Thyroid gland (tissue), 4 donors: ENCODE data around the gene ASIC4. TPM values are rescaled to one million over a fixed set of nuclear protein-coding genes. Genes with fewer than 3 reads are reported as not detected.

Source experiments
- DNase-seq, 2 donors: peaks; one replicate each; pipeline ENCODE4 v3.0.0-alpha.2; 2019
- H3K27ac ChIP-seq, 3 donors: fragments of 200-600 bp; sonication (generic); 1 replicate in 2 of 3; 2 replicates in 1 of 3; pipeline ENCODE4 v1.5.1; 2016 to 2019; ENCODE audit warnings: mild to moderate bottlenecking in 1 of 3, moderate library complexity in 1 of 3
- H3K27me3 ChIP-seq: fragments of 200-600 bp; sonication (generic); one replicate; pipeline ENCODE4 v1.5.1; 2019
- H3K36me3 ChIP-seq, 2 donors: fragments of 200-600 bp; sonication (generic); one replicate each; pipeline ENCODE4 v1.5.1; 2016 to 2019
- H3K4me1 ChIP-seq, 2 donors: fragments of 200-600 bp; sonication (generic); one replicate each; pipeline ENCODE4 v1.5.1; 2017 to 2019
- H3K4me3 ChIP-seq, 3 donors: fragments of 200-600 bp; sonication (generic); replicated peaks in 1 of 3; 1 replicate in 2 of 3; 2 replicates in 1 of 3; pipeline ENCODE4 v1.5.1; 2016; ENCODE audit warnings: mild to moderate bottlenecking in 1 of 3
- H3K9me3 ChIP-seq: fragments of 200-600 bp; sonication (generic); one replicate; pipeline ENCODE4 v1.5.1; 2017
- CTCF ChIP-seq, 6 experiments: fragments of 200-600 bp in 3 of 6; fragments of 450-650 bp in 3 of 6; sonication (generic) in 3 of 6; IDR thresholded peaks; one replicate each; pipeline ENCODE4 v1.5.1; 2016 to 2019; ENCODE audit warnings: antibody characterized with exemption in 6 of 6, mild to moderate bottlenecking in 2 of 6, inconsistent platforms in 1 of 6, moderate library complexity in 1 of 6
- POLR2A ChIP-seq, 2 donors: fragments of 450-650 bp; IDR thresholded peaks; one replicate each; pipeline ENCODE4 v1.6.1; 2017; ENCODE audit warnings: antibody characterized with exemption in 2 of 2, mild to moderate bottlenecking in 2 of 2, moderate library complexity in 1 of 2
- WGBS, 2 donors: methylation state at CpG; one replicate each; pipeline ENCODE4 v1.1.5; 2017; 5-methylcytosine and 5-hydroxymethylcytosine counted together
- intact Hi-C: fragments of 100-400 bp; cut with DNase I; formaldehyde crosslinking; loops from one replicate; pipeline ENCODE4 v1.15.1; 2023
- total RNA-seq, 4 donors: library from RNA; depleted of rRNA; stranded (reverse); fragments of >200 nt; gene quantifications; one replicate each; pipeline ENCODE4 v1.2.3, GENCODE V29; 2016

ASIC4 gene
- total RNA-seq, 4 donors from 2014 or later: not detected

GRCh38 chr2:219545943-219546352 lies 31.7 kb downstream of the ASIC4 start:
- Histone ChIP-seq H3K27me3 (no peaks in the 10 kb centered on the region), H3K4me1 (peaks cover 21 to 24% of the 10 kb centered on the region in 2 donors), H3K27ac (no peak overlapping the region), H3K36me3 (peaks cover 0 to 5% of the 10 kb centered on the region in 2 donors), H3K9me3 (no peaks in the 10 kb centered on the region), H3K4me3 (no peak overlapping the region)
- no peak for DNase-seq
- TF ChIP-seq CTCF (IDR thresholded peaks at IDR 0.05): no peak
- no peak for TF ChIP-seq POLR2A (IDR thresholded peaks at IDR 0.05)
- WGBS, 2 donors: 77 to 79% methylated on average over 4 of the region's 4 CpGs
- intact Hi-C loops: no loop called here

GRCh38 chr2:219547621-219548020 lies 33.3 kb downstream of the ASIC4 start:
- no peak for DNase-seq
- no peaks in the 10 kb centered on the region for H3K27me3 ChIP-seq
- no peak for TF ChIP-seq POLR2A (IDR thresholded peaks at IDR 0.05)
- TF ChIP-seq CTCF (IDR thresholded peaks at IDR 0.05): no peak
- no peak overlapping the region for H3K27ac ChIP-seq
- H3K4me3 ChIP-seq: no peak overlapping the region
- H3K36me3 ChIP-seq: no peaks in the 10 kb centered on the region
- intact Hi-C loops: loop anchor here (2.0 kb wide), 1 partner anchor 51 kb away; no protein-coding TSS in a partner anchor
- 96 to 98% methylated on average over 12 to 25 of the region's 26 CpGs for WGBS, 2 donors
- peaks cover 21 to 25% of the 10 kb centered on the region in 2 donors for H3K4me1 ChIP-seq
- H3K9me3 ChIP-seq: no peaks in the 10 kb centered on the region

- no peaks in the 10 kb centered on the region for H3K9me3 ChIP-seq
- intact Hi-C loops: loop anchor here (2.0 kb wide), 1 partner anchor 50 kb away; no protein-coding TSS in a partner anchor
- no peaks in the 10 kb centered on the region for H3K36me3 ChIP-seq
- H3K27ac ChIP-seq: no peak overlapping the region
- no peaks in the 10 kb centered on the region for H3K27me3 ChIP-seq
- TF ChIP-seq CTCF (IDR thresholded peaks at IDR 0.05) (no peak), POLR2A (IDR thresholded peaks at IDR 0.05) (no peak)
- 93 to 95% methylated on average over 18 of the region's 18 CpGs for WGBS, 2 donors
- peaks cover 23 to 29% of the 10 kb centered on the region in 2 donors for H3K4me1 ChIP-seq
- no peak overlapping the region for H3K4me3 ChIP-seq
- no peak for DNase-seq
These were observed 34.7 kb downstream of the ASIC4 start for GRCh38 chr2:219548990-219549389.

GRCh38 chr2:219549619-219550018 lies 35.3 kb downstream of the ASIC4 start:
- H3K27me3 ChIP-seq: no peaks in the 10 kb centered on the region
- H3K4me3 ChIP-seq: no peak overlapping the region
- WGBS, 2 donors: 93 to 94% methylated on average over 5 to 8 of the region's 9 CpGs
- no peak for TF ChIP-seq CTCF (IDR thresholded peaks at IDR 0.05)
- TF ChIP-seq POLR2A (IDR thresholded peaks at IDR 0.05): no peak
- no peaks in the 10 kb centered on the region for H3K36me3 ChIP-seq
- H3K9me3 ChIP-seq: no peaks in the 10 kb centered on the region
- intact Hi-C loops: loop anchor here (2.0 kb wide), 1 partner anchor 49 kb away; no protein-coding TSS in a partner anchor
- H3K4me1 ChIP-seq: peaks cover 16 to 23% of the 10 kb centered on the region in 2 donors
- no peak for DNase-seq
- H3K27ac ChIP-seq: no peak overlapping the region

GRCh38 chr2:219551441-219552381 lies 37.4 kb downstream of the ASIC4 start:
- no peaks in the 10 kb centered on the region for H3K27me3 ChIP-seq
- H3K27ac ChIP-seq: peak overlapping the region in 1 of 3 donors; percentile 47
- H3K9me3 ChIP-seq: no peaks in the 10 kb centered on the region
- DNase-seq: peak; percentile 61 to 75
- intact Hi-C loops: no loop called here
- peaks cover 16 to 21% of the 10 kb centered on the region in 2 donors for H3K4me1 ChIP-seq
- TF ChIP-seq CTCF (IDR thresholded peaks at IDR 0.05): no peak
- no peak for TF ChIP-seq POLR2A (IDR thresholded peaks at IDR 0.05)
- no peaks in the 10 kb centered on the region for H3K36me3 ChIP-seq
- 6 to 8% methylated on average over 7 to 31 of the region's 54 CpGs for WGBS, 2 donors
- peak overlapping the region in 2 of 3 donors; percentile 17 to 41 for H3K4me3 ChIP-seq
